Transverse colon (tissue), 3 donors: Measurements from ENCODE around the gene SMPD4.
"Not testable (repeated sequence)": the region's sequence is repeated elsewhere in the genome, so short reads cannot be mapped to it uniquely, and the experiment has no call there.

Source experiments
- EP300 ChIP-seq: sonication (generic); formaldehyde crosslinking; IDR thresholded peaks from one replicate; pipeline ENCODE4 v1.6.1; 2017; ENCODE audit warnings: antibody characterized with exemption, low read depth
- TF ChIP-seq, protein P1 (sequence below), 5 experiments: fragments of 200-600 bp in 3 of 5; fragments of 450-650 bp in 2 of 5; sonication (generic) in 3 of 5; IDR thresholded peaks; 1 replicate in 2 of 5; 2 replicates in 3 of 5; pipeline ENCODE4 v1.5.1; 2016 to 2017; ENCODE audit warnings: antibody characterized with exemption in 5 of 5, inconsistent platforms in 3 of 5, mild to moderate bottlenecking in 2 of 5, moderate library complexity in 1 of 5

DNA sequence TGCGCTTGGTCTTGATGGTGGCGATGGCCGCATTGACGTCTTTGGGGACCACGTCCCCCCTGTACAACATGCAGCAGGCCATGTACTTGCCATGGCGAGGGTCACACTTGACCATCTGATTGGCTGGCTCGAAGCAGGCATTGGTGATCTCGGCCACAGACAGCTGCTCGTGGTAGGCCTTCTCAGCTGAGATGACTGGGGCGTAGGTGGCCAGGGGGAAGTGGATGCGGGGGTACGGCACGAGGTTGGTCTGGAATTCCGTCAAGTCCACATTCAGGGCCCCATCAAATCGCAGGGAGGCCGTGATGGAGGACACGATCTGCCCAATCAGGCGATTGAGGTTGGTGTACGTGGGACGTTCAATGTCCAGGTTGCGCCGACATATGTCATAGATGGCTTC, 12.4 kb upstream of the SMPD4 start:
- TF ChIP-seq, protein P1, sequence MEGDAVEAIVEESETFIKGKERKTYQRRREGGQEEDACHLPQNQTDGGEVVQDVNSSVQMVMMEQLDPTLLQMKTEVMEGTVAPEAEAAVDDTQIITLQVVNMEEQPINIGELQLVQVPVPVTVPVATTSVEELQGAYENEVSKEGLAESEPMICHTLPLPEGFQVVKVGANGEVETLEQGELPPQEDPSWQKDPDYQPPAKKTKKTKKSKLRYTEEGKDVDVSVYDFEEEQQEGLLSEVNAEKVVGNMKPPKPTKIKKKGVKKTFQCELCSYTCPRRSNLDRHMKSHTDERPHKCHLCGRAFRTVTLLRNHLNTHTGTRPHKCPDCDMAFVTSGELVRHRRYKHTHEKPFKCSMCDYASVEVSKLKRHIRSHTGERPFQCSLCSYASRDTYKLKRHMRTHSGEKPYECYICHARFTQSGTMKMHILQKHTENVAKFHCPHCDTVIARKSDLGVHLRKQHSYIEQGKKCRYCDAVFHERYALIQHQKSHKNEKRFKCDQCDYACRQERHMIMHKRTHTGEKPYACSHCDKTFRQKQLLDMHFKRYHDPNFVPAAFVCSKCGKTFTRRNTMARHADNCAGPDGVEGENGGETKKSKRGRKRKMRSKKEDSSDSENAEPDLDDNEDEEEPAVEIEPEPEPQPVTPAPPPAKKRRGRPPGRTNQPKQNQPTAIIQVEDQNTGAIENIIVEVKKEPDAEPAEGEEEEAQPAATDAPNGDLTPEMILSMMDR (IDR thresholded peaks at IDR 0.05): not testable (repeated sequence)
- TF ChIP-seq EP300: not testable (repeated sequence)
